GM18517 (cell line): ENCODE measurements around the gene CTNNBIP1.

Experiments
- ATAC-seq: cut with Tn5 transposase; IDR thresholded peaks from one replicate; pipeline ENCODE4 v1.9.1; 2021; ENCODE audit warnings: mild to moderate bottlenecking, moderate library complexity; ENCODE audit not compliant: unreplicated experiment

CTNNBIP1 gene

GRCh38 chr1:9858293-9859035, 51.6 kb downstream of the CTNNBIP1 start:
- ATAC-seq, result no peak

DNA sequence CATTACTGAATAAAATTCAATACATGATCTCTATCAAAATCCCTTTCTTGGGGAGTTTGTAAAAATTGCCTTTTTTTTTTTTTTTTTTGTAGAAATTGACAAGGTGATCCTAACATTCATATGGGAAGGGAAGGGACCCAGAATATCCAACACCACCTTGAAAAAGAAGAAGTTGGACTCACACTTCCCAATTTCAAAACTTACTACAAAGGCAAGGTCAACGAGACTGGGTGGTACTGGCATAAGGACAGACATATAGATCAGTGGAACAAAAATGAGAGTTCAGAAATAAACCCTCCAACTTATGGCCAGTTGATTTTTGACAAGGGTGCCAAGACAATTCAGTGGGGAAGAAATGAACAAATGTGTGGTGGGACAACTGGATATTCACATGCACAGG, 54.9 kb downstream of the CTNNBIP1 start:
- no peak for ATAC-seq

DNA sequence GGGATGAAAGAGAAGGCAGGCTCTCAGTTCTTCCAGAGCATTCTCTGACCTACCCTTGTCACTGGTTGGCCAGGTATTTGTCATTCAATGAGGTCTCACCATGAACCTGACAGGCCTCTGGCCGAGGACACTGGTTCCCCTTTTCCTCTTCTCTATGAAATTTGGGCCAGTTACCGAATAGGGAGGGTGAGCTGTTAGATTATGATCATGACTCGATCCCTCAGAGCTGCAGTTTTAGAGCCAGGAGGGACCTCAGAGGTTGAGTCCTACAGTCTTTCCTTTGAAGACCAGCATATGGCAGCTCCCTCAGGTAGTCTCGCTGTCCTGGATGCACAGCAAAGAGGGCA, 56.8 kb downstream of the CTNNBIP1 start:
- ATAC-seq, result no peak

DNA sequence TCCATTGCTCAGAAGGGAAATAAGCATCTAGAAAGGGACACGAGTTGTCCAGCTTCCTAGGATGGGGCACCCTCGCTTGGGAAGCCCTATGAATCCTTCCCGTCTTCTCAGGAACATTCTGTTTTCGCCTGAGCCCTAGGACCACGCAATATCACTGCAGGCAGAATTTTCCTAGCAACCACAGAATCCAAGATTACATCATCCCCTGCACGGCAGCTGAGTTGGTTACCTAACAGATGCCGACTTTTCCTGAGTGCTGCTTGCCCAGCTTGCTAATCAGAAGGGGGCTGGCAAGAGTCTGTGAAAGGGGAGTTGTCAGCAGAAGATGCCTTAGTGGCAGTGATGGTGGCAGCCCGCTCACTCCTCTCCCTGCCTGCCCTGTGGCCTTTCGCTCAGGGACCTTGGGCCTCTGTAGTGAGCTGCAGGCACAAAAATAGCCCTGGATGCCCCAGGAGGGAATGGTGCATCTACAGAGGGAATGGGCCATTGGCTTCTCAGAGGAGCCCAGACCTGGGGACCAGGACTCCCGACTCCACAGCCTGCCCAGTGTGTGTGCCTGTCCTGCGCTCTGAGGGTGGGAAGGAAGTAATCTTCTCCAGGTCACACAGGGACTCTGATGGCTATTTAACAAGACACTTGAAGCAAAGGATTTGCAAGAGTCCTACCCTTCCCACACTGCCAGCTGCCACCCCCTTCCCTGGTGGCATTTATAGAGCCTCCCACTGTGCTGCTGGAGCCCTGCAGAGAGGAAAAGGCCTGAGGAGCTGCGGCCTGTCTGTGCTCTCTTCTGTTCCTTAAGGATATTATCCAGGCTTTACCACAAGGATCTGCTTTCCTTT, 57.4 kb downstream of the CTNNBIP1 start:
- no peak for ATAC-seq

DNA sequence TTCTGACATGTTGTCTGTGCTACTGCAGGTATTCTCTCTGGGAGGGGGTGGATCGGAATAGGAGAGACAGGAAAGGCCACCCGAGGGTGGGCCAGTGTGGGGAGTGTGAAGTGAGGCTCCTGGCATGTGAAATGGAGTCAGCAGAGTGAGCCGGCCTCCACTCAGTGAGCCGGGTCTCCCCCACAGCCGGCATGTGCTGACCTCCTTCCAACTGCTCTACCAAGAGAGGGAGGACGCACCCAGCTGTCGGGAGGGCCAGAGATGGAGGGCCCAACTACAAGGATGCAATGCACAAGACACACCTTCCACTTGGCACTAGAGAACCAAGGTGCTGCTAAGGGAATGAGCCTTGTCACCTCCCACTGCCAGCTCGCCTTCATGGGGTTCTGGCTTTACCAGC, 58.1 kb downstream of the CTNNBIP1 start:
- ATAC-seq, result no peak

DNA sequence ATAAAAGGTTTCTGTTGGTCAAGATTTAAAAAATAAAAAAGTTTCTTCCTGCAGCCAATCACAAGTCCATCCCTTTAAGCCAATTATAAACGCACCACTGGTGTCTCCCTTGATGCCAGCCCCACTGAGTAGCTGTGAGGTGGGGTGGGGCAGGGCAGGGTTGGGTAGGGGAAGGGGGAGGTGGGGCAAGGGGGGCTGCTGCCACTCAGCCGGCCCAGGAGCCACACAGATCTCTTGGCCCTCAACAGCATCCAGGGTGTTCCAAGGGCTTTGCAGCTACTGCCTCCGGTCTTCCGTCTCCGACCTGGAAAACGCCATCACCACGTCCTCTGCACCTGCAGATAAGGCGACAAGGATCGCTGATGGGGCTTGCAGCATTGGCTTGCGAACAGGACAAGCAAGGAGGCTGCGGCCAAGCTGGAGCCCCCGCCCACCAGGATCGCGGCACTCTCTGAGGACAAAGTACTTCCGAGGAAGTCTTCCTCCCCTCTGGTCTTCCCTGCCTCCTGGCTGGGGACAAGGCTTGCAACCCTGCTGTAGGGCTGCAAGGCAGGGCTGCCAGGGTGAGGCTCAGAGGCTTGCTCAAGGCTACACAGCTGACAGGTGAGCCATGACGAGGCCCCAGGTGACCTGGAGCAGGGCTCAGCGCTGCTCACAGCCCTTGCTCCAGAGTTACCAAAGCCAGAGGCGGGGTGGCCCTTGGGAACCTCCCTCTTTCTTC, 59.5 kb downstream of the CTNNBIP1 start:
- ATAC-seq, result no peak

- no peak for ATAC-seq
Measured at GRCh38 chr1:9849691-9850441, 60.2 kb downstream of the CTNNBIP1 start.

DNA sequence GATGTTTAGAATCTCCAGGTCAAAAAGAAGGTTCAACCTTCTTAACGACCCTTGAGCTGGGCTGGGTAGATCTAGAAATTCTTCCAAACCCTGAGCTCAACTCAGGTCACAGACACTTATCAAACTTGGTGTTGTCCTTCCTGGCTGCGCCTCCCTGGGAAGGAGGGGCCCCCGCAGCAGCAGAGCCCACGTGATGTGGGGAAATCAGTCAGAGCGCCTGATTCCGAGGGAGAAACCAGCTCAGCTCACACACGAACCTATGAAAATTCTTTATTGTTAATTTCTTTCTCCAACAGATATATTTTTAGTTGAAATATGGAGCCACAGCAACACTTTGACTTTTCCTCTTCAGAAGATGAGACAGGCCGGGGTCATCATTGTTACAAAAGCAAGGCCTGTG, 62.0 kb downstream of the CTNNBIP1 start:
- no peak for ATAC-seq

DNA sequence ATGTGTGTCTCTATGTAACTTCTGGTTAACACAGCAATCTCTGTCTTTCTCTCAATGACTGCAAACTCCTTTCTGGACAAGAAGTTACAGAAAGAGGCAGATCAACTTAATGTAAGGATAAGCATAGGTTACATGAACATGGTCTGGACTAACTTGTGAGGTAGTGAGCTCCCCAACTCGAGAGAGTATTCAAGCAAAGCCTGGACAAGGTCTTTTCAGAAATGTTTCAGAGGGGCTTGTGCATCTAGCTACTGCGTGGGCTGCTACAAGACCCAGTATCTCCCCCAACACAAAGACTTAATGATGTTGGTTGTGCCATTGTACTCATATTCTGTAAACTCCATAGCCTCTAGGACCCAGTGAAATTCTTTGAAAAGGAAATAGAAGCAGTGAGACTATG, 62.8 kb downstream of the CTNNBIP1 start:
- no peak for ATAC-seq

GRCh38 chr1:9846611-9847171, 63.4 kb downstream of the CTNNBIP1 start:
- ATAC-seq, result no peak

- ATAC-seq, result no peak
Measured at GRCh38 chr1:9845914-9846313, 64.2 kb downstream of the CTNNBIP1 start.

DNA sequence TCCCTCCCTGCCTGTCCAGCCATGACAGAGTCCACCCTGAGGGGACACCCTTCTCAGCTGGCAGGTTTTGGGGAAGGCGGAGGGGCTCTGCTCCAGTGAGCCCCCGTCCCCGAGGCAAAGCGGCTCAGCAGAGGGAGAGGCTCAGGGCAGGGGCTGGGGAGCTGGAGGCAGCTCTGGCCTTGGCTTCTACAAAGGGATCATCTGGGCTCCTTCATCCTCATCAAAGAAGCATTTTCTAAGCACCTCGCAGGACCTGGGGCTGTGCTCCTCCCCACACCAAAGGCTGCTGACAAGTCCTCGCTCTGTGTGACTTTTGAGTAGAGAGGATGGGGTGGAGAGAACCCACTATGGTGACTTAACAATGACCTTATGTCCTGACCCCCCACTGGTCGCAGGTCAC, 65.3 kb downstream of the CTNNBIP1 start:
- ATAC-seq, result no peak

DNA sequence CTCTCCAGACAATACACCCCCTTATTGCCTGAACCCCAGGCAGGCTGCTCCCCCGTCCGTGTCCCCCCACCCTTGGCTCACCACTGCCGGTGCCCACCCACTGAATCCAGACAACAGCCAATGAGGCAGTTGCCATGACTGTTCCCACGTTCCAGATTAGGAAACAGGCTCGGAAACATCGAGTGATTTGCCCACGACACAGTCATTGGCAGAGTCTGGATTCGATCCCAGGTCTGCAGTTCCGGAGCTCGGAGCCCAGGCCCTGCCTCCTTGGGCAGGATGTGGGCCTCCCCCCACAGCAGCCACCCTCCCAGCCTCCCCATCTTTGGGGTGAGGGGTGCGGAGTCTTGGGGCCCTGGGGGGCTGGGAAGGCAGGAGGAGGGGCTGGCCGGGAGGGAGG, 66.0 kb downstream of the CTNNBIP1 start:
- no peak for ATAC-seq

DNA sequence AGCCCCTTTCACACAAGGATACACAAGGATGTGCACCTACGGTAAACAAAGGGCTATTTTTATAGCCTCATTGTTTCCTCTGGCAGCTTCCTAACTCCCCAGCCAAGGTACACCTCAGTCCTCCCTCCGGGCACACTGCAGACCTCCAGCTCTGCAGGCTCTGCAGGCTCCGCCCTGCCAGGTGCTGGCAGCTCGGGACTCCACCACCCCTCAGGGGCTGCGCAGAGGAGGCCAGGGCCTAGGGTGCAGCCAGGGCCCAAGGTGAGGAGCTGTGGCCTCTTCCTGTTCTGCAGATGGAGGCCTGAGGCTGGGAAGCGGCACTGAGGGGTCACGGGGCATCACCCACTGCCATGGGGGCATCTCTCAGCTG, 66.5 kb downstream of the CTNNBIP1 start:
- no peak for ATAC-seq

GRCh38 chr1:9842781-9843575, 67.1 kb downstream of the CTNNBIP1 start:
- ATAC-seq, result no peak

DNA sequence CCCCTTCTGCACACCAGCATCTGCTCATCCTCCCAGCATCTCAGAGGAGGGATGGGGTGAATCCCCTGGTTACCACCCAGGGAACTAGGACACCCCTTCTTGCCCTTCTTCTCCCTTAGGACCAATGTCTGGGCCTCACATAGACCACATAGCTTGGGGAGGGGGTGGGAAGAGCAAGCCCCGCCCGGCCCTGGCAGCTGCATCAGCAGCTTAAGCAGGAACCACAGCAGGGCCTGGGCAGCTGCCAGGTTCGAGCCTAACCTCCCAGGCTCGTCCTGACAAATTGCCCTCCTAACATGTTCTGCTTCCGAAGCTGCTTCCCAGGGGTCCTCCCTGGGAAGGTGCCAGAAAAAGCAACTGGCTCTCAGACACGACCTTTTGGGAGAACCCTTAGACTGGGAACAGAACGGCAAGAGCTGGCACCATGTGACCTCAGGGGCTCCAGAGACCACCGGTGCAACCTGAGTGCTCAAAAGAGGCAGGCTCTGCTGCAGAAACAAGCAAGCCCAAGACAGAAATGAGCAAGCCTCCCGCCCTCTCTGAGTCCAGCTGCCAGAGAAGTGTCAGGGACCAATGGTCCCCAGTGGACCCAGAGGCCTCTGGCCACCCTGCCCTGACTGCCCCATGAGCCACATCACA, 67.9 kb downstream of the CTNNBIP1 start:
- no peak for ATAC-seq

DNA sequence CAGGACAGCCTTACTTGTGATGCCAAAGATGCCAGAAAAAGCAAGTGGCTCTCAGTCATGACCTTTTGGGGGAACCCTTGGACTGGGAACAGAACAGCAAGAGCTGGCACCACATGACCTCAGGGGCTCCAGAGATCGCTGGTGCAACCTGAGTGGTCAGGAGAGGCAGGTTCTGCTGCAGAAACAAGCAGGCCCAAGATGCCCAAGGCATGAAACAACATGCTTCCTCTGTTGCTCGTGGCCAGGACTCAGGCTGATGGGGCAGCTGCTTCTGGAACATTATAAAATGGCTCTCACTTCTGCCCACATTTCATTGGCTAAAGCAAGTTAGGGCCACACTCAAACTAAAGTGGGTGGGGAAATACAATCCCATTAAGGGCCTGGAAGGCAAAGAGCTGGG, 68.6 kb downstream of the CTNNBIP1 start:
- ATAC-seq, result no peak

GRCh38 chr1:9840176-9840575, 69.9 kb downstream of the CTNNBIP1 start:
- no peak for ATAC-seq

DNA sequence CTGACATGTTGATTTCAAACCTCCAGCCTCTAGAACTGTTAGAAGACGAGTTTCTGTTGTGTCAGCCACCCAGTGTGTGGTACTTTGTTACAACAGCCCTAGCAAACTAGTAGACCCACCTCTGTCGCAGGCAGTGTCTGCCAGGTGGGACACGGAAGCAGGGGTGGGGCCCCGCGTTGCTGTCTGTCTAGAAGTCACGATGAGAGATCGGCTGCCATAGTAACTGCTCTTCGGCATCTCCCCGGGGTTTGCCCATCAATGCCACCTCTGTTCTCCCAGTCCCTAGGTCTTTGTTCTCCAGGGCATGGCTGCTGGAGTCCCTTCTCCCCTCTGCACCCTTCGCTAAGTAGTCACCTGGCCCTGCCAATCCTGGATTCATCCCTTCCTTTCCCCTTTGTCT, 71.1 kb downstream of the CTNNBIP1 start:
- no peak for ATAC-seq

- no peak for ATAC-seq
Measured at GRCh38 chr1:9836632-9836960, 73.5 kb downstream of the CTNNBIP1 start.
